GM21447 (cell line): ENCODE data around the gene ITGAX.
A peak's percentile ranks its signal among the peaks of the same experiment; 100 is the strongest.
"Not testable (repeated sequence)": the region's sequence is repeated elsewhere in the genome, so short reads cannot be mapped to it uniquely, and the experiment has no call there.

Experiments
- ATAC-seq: cut with Tn5 transposase; IDR thresholded peaks from one replicate; pipeline ENCODE4 v1.9.1; 2021; ENCODE audit not compliant: unreplicated experiment

Gene ITGAX

DNA sequence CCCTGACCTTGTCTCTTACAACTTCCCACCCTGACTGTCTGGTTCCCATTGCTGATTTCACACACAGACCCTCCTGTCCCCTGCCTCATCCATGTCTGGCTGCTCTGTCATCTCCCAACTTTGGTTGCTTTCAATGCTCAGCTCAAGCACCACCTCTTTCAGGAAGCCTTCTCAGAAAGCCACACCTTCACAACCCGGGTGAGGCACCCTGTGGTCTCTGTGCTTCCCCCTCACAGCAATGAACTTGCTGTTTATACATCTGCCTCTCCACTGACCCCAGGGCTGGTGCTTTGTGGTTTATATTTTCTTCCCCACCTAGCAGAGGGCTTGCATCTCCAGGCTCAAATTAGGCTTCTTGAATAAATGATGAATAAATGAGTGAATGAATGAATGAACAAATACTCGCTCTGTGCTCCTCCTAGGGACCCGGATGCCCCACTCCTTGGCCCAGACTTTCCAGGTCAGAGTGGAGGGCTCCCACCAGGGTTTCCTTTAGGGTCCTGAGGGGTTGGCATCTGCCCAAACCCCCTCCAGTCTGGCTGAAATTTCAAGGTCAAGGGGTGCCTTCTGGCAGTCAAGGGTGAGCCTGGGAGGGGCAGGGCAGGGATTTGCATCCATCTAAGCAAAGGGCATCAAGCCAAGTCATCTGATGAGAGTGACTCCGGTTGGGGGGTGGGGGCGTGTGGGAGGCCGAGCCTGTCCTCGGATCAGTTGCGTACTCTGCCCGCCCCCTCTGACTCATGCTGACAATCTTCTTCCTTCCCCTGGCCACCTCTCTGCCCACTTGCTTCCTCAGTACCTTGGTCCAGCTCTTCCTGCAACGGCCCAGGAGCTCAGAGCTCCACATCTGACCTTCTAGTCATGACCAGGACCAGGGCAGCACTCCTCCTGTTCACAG is at the start of gene ITGAX:
Gene ITGAX, plus strand, starts transcription at position 783 of the 898 bp plus-strand sequence. Its CDS starts 79 bp downstream, at position 862.
- peak; percentile 75 for ATAC-seq

GRCh38 chr16:31305219-31305618 is 49.8 kb upstream of the ITGAX start:
- no peak for ATAC-seq

DNA sequence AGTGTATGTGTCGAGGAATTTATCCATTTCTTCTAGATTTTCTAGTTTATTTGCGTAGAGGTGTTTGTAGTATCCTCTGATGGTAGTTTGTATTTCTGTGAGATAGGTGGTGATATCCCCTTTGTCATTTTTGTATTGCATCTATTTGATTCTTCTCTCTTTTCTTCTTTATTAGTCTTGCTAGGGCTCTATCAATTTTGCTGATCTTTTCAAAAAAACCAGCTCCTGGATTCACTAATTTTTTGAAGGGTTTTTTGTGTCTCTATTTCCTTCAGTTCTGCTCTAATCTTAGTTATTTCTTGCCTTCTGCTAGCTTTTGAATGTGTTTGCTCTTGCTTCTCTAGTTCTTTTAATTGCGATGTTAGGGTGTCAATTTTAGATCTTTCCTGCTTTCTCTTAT is 46.6 kb upstream of the ITGAX start:
- ATAC-seq, result not testable (repeated sequence)

DNA sequence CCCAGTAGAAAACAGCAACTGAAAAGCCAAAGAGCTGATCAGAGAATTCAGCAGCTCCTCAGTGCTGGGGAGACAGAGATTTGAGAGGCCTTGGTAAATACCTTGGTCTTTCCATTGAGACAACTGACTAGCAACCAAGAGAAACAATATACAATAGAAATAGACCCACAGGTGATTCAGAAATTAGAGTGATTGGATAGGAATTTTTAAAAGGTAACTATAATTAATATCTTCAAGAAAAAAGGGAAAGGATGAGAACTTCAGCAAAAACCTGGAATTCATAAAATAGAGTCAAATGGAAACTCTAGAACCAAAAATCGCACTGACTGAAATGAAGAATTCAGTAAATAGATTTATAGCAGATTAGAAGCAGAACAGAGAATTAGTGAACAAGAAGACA is 32.5 kb upstream of the ITGAX start:
- ATAC-seq, result no peak

DNA sequence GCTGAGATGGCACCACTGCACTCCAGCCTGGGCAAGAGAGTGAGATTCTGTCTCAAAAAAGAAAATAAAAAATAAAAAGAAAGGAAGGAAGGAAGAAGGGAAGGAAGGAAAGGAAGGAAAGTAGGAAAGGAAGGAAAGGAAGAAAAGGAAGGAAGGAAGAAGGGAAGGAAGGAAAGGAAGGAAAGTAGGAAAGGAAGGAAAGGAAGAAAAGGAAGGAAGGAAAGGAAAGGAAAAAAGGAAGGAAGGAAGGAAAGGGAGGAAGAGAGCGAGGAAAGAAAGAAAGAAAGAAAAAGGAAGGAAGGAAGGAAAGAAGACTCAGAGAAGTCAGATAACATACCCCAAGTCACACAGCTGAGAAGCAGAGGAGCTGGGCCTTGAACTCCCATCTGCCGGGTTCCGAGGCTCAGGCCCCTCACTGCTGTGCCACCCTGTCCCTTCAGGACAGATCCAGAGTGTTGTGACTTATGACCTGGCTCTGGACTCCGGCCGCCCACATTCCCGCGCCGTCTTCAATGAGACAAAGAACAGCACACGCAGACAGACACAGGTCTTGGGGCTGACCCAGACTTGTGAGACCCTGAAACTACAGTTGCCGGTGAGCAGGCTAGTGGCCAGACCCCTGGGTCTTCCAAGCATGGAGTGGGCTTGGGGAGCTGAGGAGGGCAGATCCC is 30.9 kb upstream of the ITGAX start:
- ATAC-seq, result no peak

- ATAC-seq, result no peak
These were observed 29.8 kb upstream of the ITGAX start for GRCh38 chr16:31325171-31325570.

GRCh38 chr16:31327646-31328225 is 27.2 kb upstream of the ITGAX start:
- no peak for ATAC-seq

DNA sequence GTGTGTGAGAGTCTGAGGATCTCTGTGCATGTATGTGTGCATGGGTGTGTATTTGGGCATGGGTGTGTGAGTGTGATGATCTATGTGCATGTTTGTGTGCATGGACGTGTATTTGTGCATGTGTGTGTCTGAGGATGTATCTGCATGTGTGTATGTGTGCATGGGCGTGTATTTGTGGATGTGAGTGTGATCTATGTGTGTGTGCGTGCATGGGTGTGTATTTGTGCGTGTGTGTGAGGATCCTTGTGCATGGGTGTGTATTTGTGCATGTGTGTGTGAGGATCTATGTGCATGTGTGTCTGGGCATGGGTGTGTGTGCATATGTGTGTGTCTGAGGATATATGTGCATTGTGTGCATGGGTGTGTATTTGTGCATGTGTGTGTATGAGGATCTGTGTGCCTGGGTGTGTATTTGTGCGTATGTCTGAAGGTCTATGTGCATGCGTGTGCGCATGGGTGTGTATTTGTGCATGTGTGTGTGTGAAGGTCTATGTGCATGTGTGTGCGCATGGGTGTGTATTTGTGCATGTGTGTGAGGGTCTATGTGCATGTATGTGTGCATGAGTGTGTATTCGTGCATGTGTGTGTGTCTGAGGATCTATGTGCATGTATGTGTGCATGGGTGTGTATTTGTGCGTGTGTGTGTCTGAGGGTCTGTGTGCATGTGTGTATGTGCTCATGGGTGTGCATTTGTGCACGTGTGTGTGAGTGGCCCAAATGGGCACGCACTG is 26.5 kb upstream of the ITGAX start:
- no peak for ATAC-seq

DNA sequence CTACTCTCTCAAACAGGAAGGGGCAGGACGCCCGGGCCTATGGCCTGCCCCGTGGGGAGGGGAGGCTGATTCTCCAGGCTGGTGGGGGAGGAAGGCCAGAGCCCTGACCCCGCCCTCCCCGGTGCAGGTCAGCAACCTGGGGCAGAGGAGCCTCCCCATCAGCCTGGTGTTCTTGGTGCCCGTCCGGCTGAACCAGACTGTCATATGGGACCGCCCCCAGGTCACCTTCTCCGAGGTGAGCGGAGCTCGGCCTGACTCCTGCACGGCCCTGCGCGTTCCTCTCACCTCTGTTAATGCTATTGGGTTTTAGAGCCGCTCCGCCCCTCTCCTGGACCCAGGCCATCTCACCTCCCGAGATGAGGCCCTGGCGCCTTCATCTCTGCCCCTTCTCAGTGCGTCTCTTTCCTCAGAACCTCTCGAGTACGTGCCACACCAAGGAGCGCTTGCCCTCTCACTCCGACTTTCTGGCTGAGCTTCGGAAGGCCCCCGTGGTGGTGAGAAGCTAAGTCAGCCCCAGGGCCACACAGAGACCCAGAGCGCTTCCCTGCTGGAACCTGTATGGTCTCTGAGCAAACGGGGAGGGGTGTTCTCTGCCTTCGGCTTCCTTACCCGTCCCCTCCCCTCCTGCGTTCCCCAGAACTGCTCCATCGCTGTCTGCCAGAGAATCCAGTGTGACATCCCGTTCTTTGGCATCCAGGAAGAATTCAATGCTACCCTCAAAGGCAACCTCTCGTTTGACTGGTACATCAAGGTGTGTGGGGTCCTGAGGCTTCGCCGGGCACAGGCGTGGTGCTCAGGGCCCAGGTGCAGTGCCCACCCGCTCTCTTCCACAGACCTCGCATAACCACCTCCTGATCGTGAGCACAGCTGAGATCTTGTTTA is 25.1 kb upstream of the ITGAX start:
- no peak for ATAC-seq

- ATAC-seq, result no peak
These were observed 24.5 kb upstream of the ITGAX start for GRCh38 chr16:31330553-31330890.

- no peak for ATAC-seq
These were observed 23.7 kb upstream of the ITGAX start for GRCh38 chr16:31331141-31331764.

DNA sequence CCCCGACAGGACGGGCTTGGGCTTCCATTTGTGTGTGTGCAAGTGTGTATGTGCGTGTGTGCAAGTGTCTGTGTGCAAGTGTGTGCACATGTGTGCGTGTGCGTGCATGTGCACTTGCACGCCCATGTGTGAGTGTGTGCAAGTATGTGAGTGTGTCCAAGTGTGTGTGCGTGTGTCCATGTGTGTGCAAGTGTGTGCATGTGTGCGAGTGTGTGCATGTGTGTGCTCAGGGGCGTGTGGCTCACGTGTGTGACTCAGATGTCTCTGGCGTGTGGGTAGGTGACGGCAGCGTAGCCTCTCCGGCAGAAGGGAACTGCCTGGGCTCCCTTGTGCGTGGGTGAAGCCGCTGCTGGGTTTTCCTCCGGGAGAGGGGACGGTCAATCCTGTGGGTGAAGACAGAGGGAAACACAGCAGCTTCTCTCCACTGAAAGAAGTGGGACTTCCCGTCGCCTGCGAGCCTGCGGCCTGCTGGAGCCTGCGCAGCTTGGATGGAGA is 23.1 kb upstream of the ITGAX start:
- no peak for ATAC-seq

- no peak for ATAC-seq
These were observed 22.4 kb upstream of the ITGAX start for GRCh38 chr16:31332544-31332943.

DNA sequence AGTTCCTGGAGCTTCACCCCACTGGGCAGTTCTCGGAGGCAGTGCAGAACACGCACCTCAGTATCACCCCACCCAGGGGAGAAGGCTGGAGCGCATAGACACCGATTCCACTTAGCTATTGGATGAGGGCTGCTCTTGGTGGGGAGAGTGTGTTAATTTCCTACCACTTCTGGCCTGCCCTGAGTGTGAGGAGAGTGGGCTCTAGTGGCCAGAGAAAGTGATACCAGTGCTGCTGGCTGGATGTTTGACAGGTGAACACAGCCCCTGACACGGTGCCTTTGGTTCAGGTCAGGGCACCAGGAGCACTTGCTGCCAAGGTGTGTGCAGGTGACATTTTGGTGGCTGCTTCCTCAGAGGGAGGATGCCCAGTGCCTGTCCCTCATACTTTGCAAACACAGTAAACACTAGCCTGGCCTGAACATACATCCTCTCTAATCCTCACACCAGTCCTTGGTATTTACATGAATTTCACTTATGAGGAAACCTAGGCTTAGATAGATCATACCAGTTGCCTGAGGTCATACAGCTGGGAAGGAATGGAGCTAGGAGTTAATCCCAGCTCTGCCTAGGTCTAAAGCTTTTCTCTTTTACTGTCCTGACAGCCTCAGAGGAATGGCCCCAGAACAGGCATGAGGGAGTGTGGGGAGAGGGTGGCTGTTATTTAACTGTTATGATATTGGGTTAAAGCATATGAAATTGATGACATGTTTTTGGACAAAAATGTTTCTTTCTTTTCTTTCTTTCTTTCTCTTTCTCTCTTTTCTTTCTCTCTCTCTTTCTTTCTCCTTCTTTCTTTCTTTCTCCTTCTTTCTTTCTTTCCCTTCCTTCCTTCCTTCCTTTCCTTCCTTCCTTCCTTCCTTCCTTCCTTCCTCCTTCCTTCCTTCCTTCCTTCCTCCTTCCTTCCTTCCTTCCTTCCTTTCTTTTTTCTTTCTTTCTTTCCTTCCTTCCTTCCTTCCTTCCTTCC is 21.0 kb upstream of the ITGAX start:
- no peak for ATAC-seq

DNA sequence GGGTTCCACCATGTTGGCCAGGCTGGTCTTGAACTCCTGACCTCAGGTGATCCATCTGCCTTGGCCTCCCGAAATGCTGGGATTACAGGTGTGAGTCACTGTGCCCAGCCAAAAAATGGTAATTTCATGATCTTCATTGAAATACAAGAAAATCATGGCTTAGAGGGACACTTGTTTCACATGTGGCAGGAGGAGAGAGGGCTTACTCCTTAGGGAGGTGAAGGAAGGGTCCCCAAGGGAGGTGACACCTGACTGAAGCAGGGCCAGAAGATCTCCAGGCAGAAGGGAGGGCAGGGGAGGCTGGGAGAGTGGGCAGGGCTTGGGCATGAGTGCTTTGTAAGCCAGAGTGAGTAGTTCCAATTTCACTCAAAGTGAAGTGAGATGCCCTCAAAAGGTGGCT is 20.0 kb upstream of the ITGAX start:
- no peak for ATAC-seq

DNA sequence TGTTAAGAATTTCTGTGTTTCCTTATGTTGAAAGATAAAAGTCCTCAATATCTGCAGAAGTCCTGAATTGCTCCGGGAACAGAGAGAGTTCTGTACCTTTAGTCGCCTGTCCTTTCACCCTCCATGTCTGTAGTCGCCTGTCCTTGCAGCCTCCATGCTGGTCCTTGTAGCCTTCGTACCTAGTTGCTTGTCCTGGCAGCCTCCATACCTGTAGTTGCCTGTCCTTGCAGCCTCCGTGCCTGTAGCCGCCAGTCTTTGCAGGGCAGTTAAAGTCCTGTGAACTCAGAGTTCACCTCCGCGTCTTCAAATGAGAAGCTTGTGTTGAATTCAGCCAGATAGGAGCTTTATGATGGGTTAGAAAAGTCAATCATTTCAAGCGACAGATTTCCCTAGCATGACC is 19.5 kb upstream of the ITGAX start:
- ATAC-seq, result no peak

- not testable (repeated sequence) for ATAC-seq
These were observed 16.8 kb upstream of the ITGAX start for GRCh38 chr16:31338166-31338685.

DNA sequence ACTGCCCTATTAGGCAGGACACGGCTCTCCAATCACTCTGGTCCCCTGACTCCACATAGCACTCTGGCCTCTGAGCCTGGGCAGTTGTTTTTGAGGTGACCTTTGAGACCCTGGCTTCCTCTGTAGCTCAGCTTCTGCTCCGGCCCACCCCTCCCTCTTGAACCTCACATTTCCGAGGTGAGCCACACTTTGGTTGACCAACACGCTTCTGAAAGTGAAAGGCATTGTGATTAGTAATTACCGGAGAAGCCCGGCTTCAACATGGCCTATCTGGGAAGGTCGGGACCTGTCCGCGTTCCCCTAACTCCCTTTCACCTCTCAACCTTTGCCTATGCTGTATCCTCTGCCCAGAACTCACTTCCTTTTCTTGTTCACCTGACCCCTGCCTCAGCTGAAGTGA is 10.3 kb upstream of the ITGAX start:
- ATAC-seq, result peak; percentile 89
